SK-N-SH treated with all-trans-retinoic acid at 6 μM for 48 hours (cell line): Measurements from ENCODE around the gene PRM3.

Experiments used
- ATAC-seq: fragments of 200-7000 bp; cut with Tn5 transposase; 3 replicates; pipeline ENCODE4 v1.9.1; 2020; ENCODE audit warnings: mild to moderate bottlenecking, moderate library complexity
- ARNTL ChIP-seq: fragments of 450-650 bp; formaldehyde crosslinking; IDR thresholded peaks from 2 replicates; pipeline ENCODE4 v1.5.0; 2020; ENCODE audit warnings: low read depth, mild to moderate bottlenecking, moderate library complexity, borderline replicate concordance
- CREB5 ChIP-seq: fragments of 250-450 bp; sonication (Bioruptor Pico); IDR thresholded peaks from 2 replicates; pipeline ENCODE4 v1.5.1; 2020; ENCODE audit warnings: low read depth, mild to moderate bottlenecking, moderate library complexity
- CSDC2 ChIP-seq: fragments of 250-450 bp; sonication (Bioruptor Pico); IDR thresholded peaks from 2 replicates; pipeline ENCODE4 v1.5.0; 2020; ENCODE audit warnings: mild to moderate bottlenecking, moderate library complexity
- ESRRG ChIP-seq: fragments of 250-450 bp; sonication (Bioruptor Pico); IDR thresholded peaks from 2 replicates; pipeline ENCODE4 v1.6.1; 2021; ENCODE audit warnings: mild to moderate bottlenecking
- ISL1 ChIP-seq: fragments of 250-450 bp; sonication (Bioruptor Pico); IDR thresholded peaks from 2 replicates; pipeline ENCODE4 v2.1.2; 2022; ENCODE audit warnings: mild to moderate bottlenecking, moderate library complexity
- OSR1 ChIP-seq: fragments of 250-450 bp; sonication (Bioruptor Pico); IDR thresholded peaks from 2 replicates; pipeline ENCODE4 v1.8.0; 2022; ENCODE audit warnings: moderate library complexity, mild to moderate bottlenecking, inconsistent platforms
- PPARA ChIP-seq: fragments of 250-450 bp; sonication (Bioruptor Pico); IDR thresholded peaks from 2 replicates; pipeline ENCODE4 v1.5.0; 2020; ENCODE audit warnings: mild to moderate bottlenecking, borderline replicate concordance
- RARB ChIP-seq: fragments of 250-450 bp; sonication (Bioruptor Pico); IDR thresholded peaks from 2 replicates; pipeline ENCODE4 v1.8.0; 2021; ENCODE audit warnings: mild to moderate bottlenecking, moderate library complexity
- SNAI2 ChIP-seq: fragments of 250-450 bp; sonication (Bioruptor Pico); IDR thresholded peaks from 2 replicates; pipeline ENCODE4 v1.5.0; 2020; ENCODE audit warnings: mild to moderate bottlenecking, moderate library complexity
- TCF4 ChIP-seq: fragments of 250-450 bp; sonication (Bioruptor Pico); IDR thresholded peaks from 2 replicates; pipeline ENCODE4 v1.8.0; 2021; ENCODE audit warnings: mild to moderate bottlenecking, moderate library complexity, borderline replicate concordance
- TOX ChIP-seq: fragments of 250-450 bp; sonication (Bioruptor Pico); IDR thresholded peaks from 2 replicates; pipeline ENCODE4 v1.8.0; 2021; ENCODE audit warnings: mild to moderate bottlenecking, moderate library complexity, borderline replicate concordance
- TSHZ2 ChIP-seq: fragments of 250-450 bp; sonication (Bioruptor Pico); IDR thresholded peaks from 2 replicates; pipeline ENCODE4 v1.5.0; 2020; ENCODE audit warnings: mild to moderate bottlenecking, moderate library complexity
- ZC3H10 ChIP-seq: fragments of 250-450 bp; sonication (Bioruptor Pico); IDR thresholded peaks from 2 replicates; pipeline ENCODE4 v1.5.1; 2021; ENCODE audit warnings: mild to moderate bottlenecking, moderate library complexity
- ZFP3 ChIP-seq: fragments of 250-450 bp; sonication (Bioruptor Pico); IDR thresholded peaks from 2 replicates; pipeline ENCODE4 v1.5.0; 2020; ENCODE audit warnings: mild to moderate bottlenecking, moderate library complexity
- ZFP30 ChIP-seq: fragments of 450-650 bp; formaldehyde crosslinking; IDR thresholded peaks from 2 replicates; pipeline ENCODE4 v1.5.0; 2022; ENCODE audit warnings: mild to moderate bottlenecking, moderate library complexity
- ZNF565 ChIP-seq: fragments of 450-650 bp; formaldehyde crosslinking; conservative IDR thresholded peaks from 2 replicates; pipeline ENCODE4 v1.5.0; 2020; ENCODE audit warnings: low read depth, mild to moderate bottlenecking, moderate library complexity
- TF ChIP-seq, protein P1 (sequence below): fragments of 250-450 bp; sonication (Bioruptor Pico); IDR thresholded peaks from 2 replicates; pipeline ENCODE4 v1.8.0; 2020; ENCODE audit warnings: mild to moderate bottlenecking, moderate library complexity, borderline replicate concordance
- TF ChIP-seq, protein P2 (sequence below): fragments of 250-450 bp; sonication (Bioruptor Pico); IDR thresholded peaks from 2 replicates; pipeline ENCODE4 v1.5.1; 2021; ENCODE audit warnings: mild to moderate bottlenecking, moderate library complexity

PRM3 gene

DNA sequence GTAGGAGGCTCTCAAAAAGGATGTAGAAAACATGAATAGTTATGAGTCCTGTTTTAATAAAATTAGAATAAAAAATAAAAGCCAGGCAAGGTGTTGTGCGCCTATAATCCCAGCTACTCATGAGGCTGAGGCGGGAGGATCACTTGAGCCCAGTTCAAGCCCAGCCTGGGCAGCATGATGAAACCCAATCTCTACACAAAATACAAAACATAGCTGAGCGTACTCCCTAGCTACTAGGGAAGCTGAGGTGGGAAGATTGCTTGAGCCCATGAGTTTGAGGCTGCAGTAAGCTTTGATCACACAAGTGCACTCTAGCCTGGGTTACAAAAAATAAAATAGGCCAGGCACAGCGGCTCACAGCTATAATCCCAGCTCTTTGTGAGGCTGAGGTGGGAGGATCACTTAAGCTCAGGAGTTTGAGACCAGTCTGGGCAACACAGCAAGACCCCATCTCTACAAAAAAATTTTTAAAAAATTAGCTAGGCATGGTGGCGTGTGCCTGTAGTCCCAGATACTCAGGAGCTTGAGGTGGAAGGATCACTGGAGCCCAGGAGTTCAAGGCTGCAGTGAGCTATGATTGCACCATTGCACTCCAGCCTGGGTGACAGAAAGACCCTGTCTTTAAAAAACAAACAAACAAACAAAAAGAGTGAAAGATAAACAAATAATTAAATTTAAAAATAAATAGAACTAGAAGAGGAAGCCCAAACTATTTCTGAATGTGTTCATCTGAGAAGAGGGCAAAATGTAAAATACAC, 24.9 kb upstream of the PRM3 start (continued):
- no peak for TF ChIP-seq TSHZ2 (CRISPR knock-in tag)
- no peak for TF ChIP-seq ISL1
- no peak for TF ChIP-seq ZNF565 (CRISPR knock-in tag)
- no peak for TF ChIP-seq SNAI2 (CRISPR knock-in tag)

- ATAC-seq, result peak; percentile 93
- no peak for TF ChIP-seq ARNTL (CRISPR knock-in tag)
- TF ChIP-seq, protein P1, sequence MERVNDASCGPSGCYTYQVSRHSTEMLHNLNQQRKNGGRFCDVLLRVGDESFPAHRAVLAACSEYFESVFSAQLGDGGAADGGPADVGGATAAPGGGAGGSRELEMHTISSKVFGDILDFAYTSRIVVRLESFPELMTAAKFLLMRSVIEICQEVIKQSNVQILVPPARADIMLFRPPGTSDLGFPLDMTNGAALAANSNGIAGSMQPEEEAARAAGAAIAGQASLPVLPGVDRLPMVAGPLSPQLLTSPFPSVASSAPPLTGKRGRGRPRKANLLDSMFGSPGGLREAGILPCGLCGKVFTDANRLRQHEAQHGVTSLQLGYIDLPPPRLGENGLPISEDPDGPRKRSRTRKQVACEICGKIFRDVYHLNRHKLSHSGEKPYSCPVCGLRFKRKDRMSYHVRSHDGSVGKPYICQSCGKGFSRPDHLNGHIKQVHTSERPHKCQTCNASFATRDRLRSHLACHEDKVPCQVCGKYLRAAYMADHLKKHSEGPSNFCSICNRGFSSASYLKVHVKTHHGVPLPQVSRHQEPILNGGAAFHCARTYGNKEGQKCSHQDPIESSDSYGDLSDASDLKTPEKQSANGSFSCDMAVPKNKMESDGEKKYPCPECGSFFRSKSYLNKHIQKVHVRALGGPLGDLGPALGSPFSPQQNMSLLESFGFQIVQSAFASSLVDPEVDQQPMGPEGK, result peak; percentile 69; the same call in 1 of the 2 replicates
- TF ChIP-seq TCF4 (CRISPR knock-in tag), result peak; percentile 17; the same call in 1 of the 2 replicates
Measured at GRCh38 chr16:11297492-11298142, 24.2 kb upstream of the PRM3 start.

GRCh38 chr16:11296706-11297491, 23.5 kb upstream of the PRM3 start:
- TF ChIP-seq TSHZ2 (CRISPR knock-in tag) (no peak), ZFP30 (no peak), PPARA (CRISPR knock-in tag) (no peak), SNAI2 (CRISPR knock-in tag) (no peak), CSDC2 (no peak), ZFP3 (CRISPR knock-in tag) (no peak), ARNTL (CRISPR knock-in tag) (no peak), ESRRG (CRISPR knock-in tag) (no peak), TOX (CRISPR knock-in tag) (no peak), ZNF565 (CRISPR knock-in tag) (no peak), RARB (CRISPR knock-in tag) (no peak), CREB5 (no peak), ZC3H10 (CRISPR knock-in tag) (no peak), OSR1 (CRISPR knock-in tag) (no peak)
- TF ChIP-seq, protein P1, result no peak
- TF ChIP-seq, protein P2, sequence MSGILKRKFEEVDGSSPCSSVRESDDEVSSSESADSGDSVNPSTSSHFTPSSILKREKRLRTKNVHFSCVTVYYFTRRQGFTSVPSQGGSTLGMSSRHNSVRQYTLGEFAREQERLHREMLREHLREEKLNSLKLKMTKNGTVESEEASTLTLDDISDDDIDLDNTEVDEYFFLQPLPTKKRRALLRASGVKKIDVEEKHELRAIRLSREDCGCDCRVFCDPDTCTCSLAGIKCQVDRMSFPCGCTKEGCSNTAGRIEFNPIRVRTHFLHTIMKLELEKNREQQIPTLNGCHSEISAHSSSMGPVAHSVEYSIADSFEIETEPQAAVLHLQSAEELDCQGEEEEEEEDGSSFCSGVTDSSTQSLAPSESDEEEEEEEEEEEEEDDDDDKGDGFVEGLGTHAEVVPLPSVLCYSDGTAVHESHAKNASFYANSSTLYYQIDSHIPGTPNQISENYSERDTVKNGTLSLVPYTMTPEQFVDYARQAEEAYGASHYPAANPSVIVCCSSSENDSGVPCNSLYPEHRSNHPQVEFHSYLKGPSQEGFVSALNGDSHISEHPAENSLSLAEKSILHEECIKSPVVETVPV (CRISPR knock-in tag), result no peak
- peak; percentile 36 for ATAC-seq
